Pancreas (tissue), 10 donors: Measurements from ENCODE around the gene NFX1. TPM values are rescaled to one million over a fixed set of nuclear protein-coding genes. Genes with fewer than 3 reads are reported as not detected.

ENCODE experiments used
- ATAC-seq, 4 donors: fragments of 200-7000 bp; cut with Tn5 transposase; one replicate each; pipeline versions ENCODE4 v1.8.0 to v1.9.1; 2020; ENCODE audit warnings: mild to moderate bottlenecking in 4 of 4, moderate library complexity in 4 of 4
- DNase-seq, 6 donors: peaks; one replicate each; pipeline ENCODE4 v3.0.0-alpha.2; 2020
- FAIRE-seq: peaks from 2 replicates; lab custom pipeline; 2012; peaks lifted over from hg19 to GRCh38; lab: Jason Lieb, UNC
- H3K27ac ChIP-seq, 4 donors: fragments of 200-600 bp; sonication (generic); 1 replicate in 3 of 4; 2 replicates in 1 of 4; pipeline versions ENCODE4 v1.5.0 to v1.8.0; 2020
- H3K27me3 ChIP-seq, 4 donors: fragments of 200-600 bp; one replicate each; pipeline ENCODE4 v1.8.0; 2021
- H3K36me3 ChIP-seq, 3 donors: fragments of 200-600 bp; sonication (generic) in 1 of 3; one replicate each; pipeline versions ENCODE4 v1.5.0 to v1.8.0; 2020 to 2021
- H3K4me1 ChIP-seq, 3 donors: fragments of 200-600 bp; one replicate each; pipeline ENCODE4 v1.8.0; 2021
- H3K4me3 ChIP-seq, 4 donors: fragments of 200-600 bp; sonication (generic) in 2 of 4; one replicate each; pipeline versions ENCODE4 v1.5.0 to v1.8.0; 2020 to 2021
- H3K9me3 ChIP-seq, 4 donors: fragments of 200-600 bp; one replicate each; pipeline ENCODE4 v1.8.0; 2021
- WGBS, 2 donors: extraction: QIAGEN DNeasy Blood & Tissue Kit; methylation state at CpG; one replicate each; pipeline ENCODE4 v1.1.7; 2013; 5-methylcytosine and 5-hydroxymethylcytosine counted together
- intact Hi-C, 3 donors: fragments of 100-400 bp; cut with DNase I; formaldehyde crosslinking; loops; one replicate each; pipeline versions ENCODE4 v1.11.1 to v1.14.2; 2022
- polyA plus RNA-seq, 2 donors: library from polyadenylated mRNA; stranded (reverse); fragments of 200-250 nt; gene quantifications; one replicate each; pipeline ENCODE4 v1.2.3, GENCODE V29; 2013
- total RNA-seq, 6 donors: library from RNA; stranded (reverse); fragmentation: NEBNext Ultra II Directional in 4 of 6; extraction: Animal tissue kit (Norgen Biotek cat#: 25700) in 4 of 6; gene quantifications; one replicate each; pipeline versions ENCODE4 v1.2.1 to v1.2.4, GENCODE V29; 2021 to 2023
- TF ChIP-seq, protein P1 (sequence below), 4 donors: fragments of 200-600 bp; sonication (generic) in 3 of 4; IDR thresholded peaks; one replicate each; pipeline versions ENCODE4 v1.5.0 to v1.8.0; 2021; ENCODE audit warnings: antibody characterized with exemption in 4 of 4
- donor health status: healthy with polysubstance abuse.
- donor health status: DM: no; HTN: no; CAD: no; lungs with moderate emphysema.
- donor health status: DM: no; HTN: no; CAD: no.
- donor health status: control.
- donor health status: control.
- donor health status: Bipolar disorder and iron deficiency.
- donor health status: DM: yes; HTN: yes; CAD: no.
- donor health status: DM: no; HTN: no; CAD: no.
- donor health status: DM: no; HTN: no; CAD: no.
- donor health status: DM: yes; HTN: yes; CAD: no.

The NFX1 gene
- total and polyA plus RNA-seq, 8 donors, result 8.2 to 19.2 (median 16.5) TPM

DNA sequence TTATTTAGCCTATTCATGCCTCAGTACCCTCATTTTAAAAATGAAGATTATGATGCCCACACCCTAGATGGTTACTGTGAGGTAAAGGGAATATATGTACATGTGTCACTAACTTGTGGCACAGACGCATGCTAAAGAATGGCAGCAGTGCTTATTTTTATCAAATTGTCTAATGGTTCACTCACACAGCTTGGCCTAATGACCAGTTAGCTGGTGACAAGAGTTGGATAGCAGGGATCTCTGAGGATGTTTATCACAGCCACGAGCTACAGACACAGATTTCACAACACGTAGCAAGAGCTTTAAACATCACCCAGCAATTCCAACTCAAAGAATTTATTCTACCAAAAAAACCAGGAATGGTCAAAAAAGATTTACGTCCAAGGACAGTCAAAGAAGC lies 33.0 kb upstream of the NFX1 start:
- H3K9me3 ChIP-seq, result no peaks in the 10 kb centered on the region
- WGBS, 2 donors, result 91 to 94% methylated on average over 4 of the region's 4 CpGs
- no peak overlapping the region for H3K27ac ChIP-seq
- TF ChIP-seq, protein P1, sequence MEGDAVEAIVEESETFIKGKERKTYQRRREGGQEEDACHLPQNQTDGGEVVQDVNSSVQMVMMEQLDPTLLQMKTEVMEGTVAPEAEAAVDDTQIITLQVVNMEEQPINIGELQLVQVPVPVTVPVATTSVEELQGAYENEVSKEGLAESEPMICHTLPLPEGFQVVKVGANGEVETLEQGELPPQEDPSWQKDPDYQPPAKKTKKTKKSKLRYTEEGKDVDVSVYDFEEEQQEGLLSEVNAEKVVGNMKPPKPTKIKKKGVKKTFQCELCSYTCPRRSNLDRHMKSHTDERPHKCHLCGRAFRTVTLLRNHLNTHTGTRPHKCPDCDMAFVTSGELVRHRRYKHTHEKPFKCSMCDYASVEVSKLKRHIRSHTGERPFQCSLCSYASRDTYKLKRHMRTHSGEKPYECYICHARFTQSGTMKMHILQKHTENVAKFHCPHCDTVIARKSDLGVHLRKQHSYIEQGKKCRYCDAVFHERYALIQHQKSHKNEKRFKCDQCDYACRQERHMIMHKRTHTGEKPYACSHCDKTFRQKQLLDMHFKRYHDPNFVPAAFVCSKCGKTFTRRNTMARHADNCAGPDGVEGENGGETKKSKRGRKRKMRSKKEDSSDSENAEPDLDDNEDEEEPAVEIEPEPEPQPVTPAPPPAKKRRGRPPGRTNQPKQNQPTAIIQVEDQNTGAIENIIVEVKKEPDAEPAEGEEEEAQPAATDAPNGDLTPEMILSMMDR (IDR thresholded peaks at IDR 0.05), result no peak
- H3K36me3 ChIP-seq, result peaks cover 9 to 76% (median 32%) of the 10 kb centered on the region in 3 donors
- no peaks in the 10 kb centered on the region for H3K27me3 ChIP-seq
- no peak for FAIRE-seq
- ATAC-seq, result no peak
- no peak for DNase-seq
- H3K4me3 ChIP-seq, result no peak overlapping the region
- intact Hi-C loops, result loop anchor here in 1 of 3 donors (10.0 kb wide), 1 partner anchor 48 kb away; no protein-coding TSS in a partner anchor
- H3K4me1 ChIP-seq, result no peaks in the 10 kb centered on the region

DNA sequence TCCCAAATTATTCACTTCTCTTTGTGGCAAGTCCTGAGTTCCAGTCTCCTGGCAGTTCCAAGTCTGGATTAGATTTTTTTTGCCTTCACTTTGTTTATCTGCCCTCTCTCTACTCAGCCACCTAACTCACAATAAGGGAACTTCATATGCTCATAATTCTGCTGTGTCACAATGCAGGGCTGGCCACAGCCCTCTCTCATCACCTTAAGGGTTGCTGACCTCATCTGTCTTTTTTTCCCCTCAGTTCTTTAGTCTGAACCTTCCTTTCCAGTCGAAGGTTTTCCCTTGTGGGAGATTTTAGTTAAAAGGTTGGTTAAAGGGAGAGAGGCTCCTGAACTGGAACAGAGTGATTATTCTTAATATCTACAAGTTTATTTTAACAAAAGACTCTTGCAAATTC lies 29.9 kb upstream of the NFX1 start:
- no peak overlapping the region for H3K27ac ChIP-seq
- no peaks in the 10 kb centered on the region for H3K9me3 ChIP-seq
- 70 to 95% methylated on average over 1 of the region's 1 CpG for WGBS, 2 donors
- H3K27me3 ChIP-seq, result no peaks in the 10 kb centered on the region
- ATAC-seq, result no peak
- H3K4me1 ChIP-seq, result peaks cover 0 to 6% (median under 1%) of the 10 kb centered on the region in 3 donors
- TF ChIP-seq, protein P1 (IDR thresholded peaks at IDR 0.05), result no peak
- no peak for DNase-seq
- peaks cover 9 to 54% (median 24%) of the 10 kb centered on the region in 3 donors for H3K36me3 ChIP-seq
- no peak overlapping the region for H3K4me3 ChIP-seq
- intact Hi-C loops, result no loop called here
- no peak for FAIRE-seq

GRCh38 chr9:33263131-33264002 lies 26.9 kb upstream of the NFX1 start:
- WGBS, 2 donors, result 7 to 8% methylated on average over 25 of the region's 25 CpGs
- DNase-seq (peak in 2 of 6 donors; percentile 8 to 38), ATAC-seq (peak; percentile 2 to 5 (median 4)), FAIRE-seq (no peak)
- H3K27ac ChIP-seq, result peak overlapping the region in 2 of 4 donors; percentile 84 to 89
- intact Hi-C loops, result no loop called here
- peaks cover 0 to 14% (median 5%) of the 10 kb centered on the region in 3 donors for H3K4me1 ChIP-seq
- no peaks in the 10 kb centered on the region for H3K27me3 ChIP-seq
- peak overlapping the region; percentile 72 to 93 (median 84) for H3K4me3 ChIP-seq
- TF ChIP-seq, protein P1 (IDR thresholded peaks at IDR 0.05), result no peak
- peaks cover 5 to 37% (median 12%) of the 10 kb centered on the region in 3 donors for H3K36me3 ChIP-seq
- H3K9me3 ChIP-seq, result no peaks in the 10 kb centered on the region

DNA sequence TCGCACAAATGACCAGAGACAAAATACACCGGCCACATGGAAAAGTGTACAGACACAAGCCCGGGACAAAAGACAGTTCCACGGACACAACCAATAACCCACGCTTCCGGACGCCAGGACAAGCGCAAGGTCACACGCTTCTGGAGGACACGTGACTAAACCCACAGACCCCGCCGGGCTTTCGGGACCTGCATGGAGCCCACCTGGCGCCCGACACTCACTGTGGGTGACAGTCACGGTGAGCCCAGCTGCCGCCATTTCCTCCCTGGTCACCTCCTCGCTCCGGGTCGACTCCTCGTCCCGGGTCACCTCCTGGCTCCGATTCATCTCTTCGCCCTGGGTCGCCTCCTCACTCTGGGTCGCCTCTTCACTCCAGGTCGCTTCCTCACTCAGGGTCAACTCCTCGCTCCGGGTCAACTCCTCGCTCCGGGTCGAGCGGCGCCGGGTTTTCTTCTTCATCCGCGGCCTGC lies 26.3 kb upstream of the NFX1 start:
- intact Hi-C loops, result no loop called here
- peak overlapping the region; percentile 72 to 93 (median 84) for H3K4me3 ChIP-seq
- no peak for FAIRE-seq
- DNase-seq, result peak in 4 of 6 donors; percentile 45 to 84 (median 68)
- peaks cover 0 to 14% (median 5%) of the 10 kb centered on the region in 3 donors for H3K4me1 ChIP-seq
- TF ChIP-seq, protein P1 (IDR thresholded peaks at IDR 0.05), result no peak
- peak; percentile 7 to 23 (median 10) for ATAC-seq
- H3K9me3 ChIP-seq, result no peaks in the 10 kb centered on the region
- H3K27me3 ChIP-seq, result no peaks in the 10 kb centered on the region
- peak overlapping the region; percentile 72 to 89 (median 80) for H3K27ac ChIP-seq
- 0 to 1% methylated on average over 37 of the region's 37 CpGs for WGBS, 2 donors
- H3K36me3 ChIP-seq, result peaks cover 5 to 37% (median 9%) of the 10 kb centered on the region in 3 donors
